H9 (cell line): Measurements from ENCODE around the gene KCNV2. TPM values are rescaled to one million over a fixed set of nuclear protein-coding genes. Genes with fewer than 3 reads are reported as not detected.

Source experiments
- DNase-seq: peaks from one replicate; pipeline ENCODE4 v3.0.0-alpha.2; 2017
- H2AFZ ChIP-seq: one replicate; pipeline ENCODE4 v1.6.1; 2013; ENCODE audit warnings: mild to moderate bottlenecking, low read length, control low read depth, moderate library complexity
- H2AK5ac ChIP-seq: 2 replicates; pipeline ENCODE4 v1.6.1; 2013; ENCODE audit warnings: low read length, control low read depth, mixed read lengths; ENCODE audit not compliant: insufficient read length
- H2BK120ac ChIP-seq: one replicate; pipeline ENCODE4 v1.6.1; 2013; ENCODE audit warnings: low read depth, mild to moderate bottlenecking, low read length, control low read depth, inconsistent platforms; ENCODE audit not compliant: poor library complexity, severe bottlenecking
- H2BK12ac ChIP-seq: 2 replicates; pipeline ENCODE4 v1.6.1; 2013; ENCODE audit warnings: low read length, control low read depth, mixed read lengths, low read depth; ENCODE audit not compliant: insufficient read length
- H2BK15ac ChIP-seq: 2 replicates; pipeline ENCODE4 v1.6.1; 2013; ENCODE audit warnings: low read depth, low read length, control low read depth
- H2BK20ac ChIP-seq: one replicate; pipeline ENCODE4 v1.6.1; 2013; ENCODE audit warnings: low read depth, mild to moderate bottlenecking, low read length, control low read depth, inconsistent platforms; ENCODE audit not compliant: poor library complexity, severe bottlenecking
- H2BK5ac ChIP-seq: 2 replicates; pipeline ENCODE4 v1.6.1; 2013; ENCODE audit warnings: low read length, control low read depth, mixed read lengths; ENCODE audit not compliant: insufficient read length
- H3K14ac ChIP-seq: 2 replicates; pipeline ENCODE4 v1.6.1; 2013; ENCODE audit warnings: low read length, control low read depth; ENCODE audit not compliant: insufficient read depth
- H3K18ac ChIP-seq: 2 replicates; pipeline ENCODE4 v1.6.1; 2013; ENCODE audit warnings: low read depth, mild to moderate bottlenecking, mixed read lengths, low read length, control low read depth; ENCODE audit not compliant: insufficient read length
- H3K23ac ChIP-seq: 2 replicates; pipeline ENCODE4 v1.6.1; 2013; ENCODE audit warnings: low read length, control low read depth, mixed read lengths, low read depth; ENCODE audit not compliant: insufficient read length
- H3K23me2 ChIP-seq: 2 replicates; pipeline ENCODE4 v1.6.1; 2013; ENCODE audit warnings: low read depth, mild to moderate bottlenecking, mixed read lengths, low read length, control low read depth; ENCODE audit not compliant: insufficient read length, poor library complexity, severe bottlenecking
- H3K27ac ChIP-seq: 2 replicates; pipeline ENCODE4 v1.5.1; 2013; ENCODE audit warnings: low read length, control low read depth, mixed read lengths, low read depth; ENCODE audit not compliant: insufficient read length
- H3K27me3 ChIP-seq: 2 replicates; pipeline ENCODE4 v1.6.1; 2013; ENCODE audit warnings: low read length, control low read depth, inconsistent platforms; ENCODE audit not compliant: insufficient read depth
- H3K4ac ChIP-seq: 2 replicates; pipeline ENCODE4 v1.6.1; 2013; ENCODE audit warnings: low read depth, mild to moderate bottlenecking, control low read depth, inconsistent platforms, low read length, moderate library complexity
- H3K4me1 ChIP-seq: 2 replicates; pipeline ENCODE4 v1.6.1; 2013; ENCODE audit warnings: low read length, control low read depth, inconsistent platforms; ENCODE audit not compliant: insufficient read depth
- H3K4me2 ChIP-seq: 2 replicates; pipeline ENCODE4 v1.6.1; 2013; ENCODE audit warnings: low read length, control low read depth, mixed read lengths; ENCODE audit not compliant: insufficient read length, insufficient read depth
- H3K56ac ChIP-seq: 2 replicates; pipeline ENCODE4 v1.6.1; 2013; ENCODE audit warnings: low read depth, mild to moderate bottlenecking, mixed read lengths, low read length, control low read depth; ENCODE audit not compliant: insufficient read length
- H3K79me1 ChIP-seq: 2 replicates; pipeline ENCODE4 v1.6.1; 2013; ENCODE audit warnings: low read depth, mild to moderate bottlenecking, moderate library complexity, low read length, control low read depth, inconsistent platforms; ENCODE audit not compliant: insufficient read depth, poor library complexity, severe bottlenecking
- H3K79me2 ChIP-seq: 2 replicates; pipeline ENCODE4 v1.6.1; 2013; ENCODE audit warnings: low read length, control low read depth, inconsistent platforms; ENCODE audit not compliant: insufficient read depth
- H3K9ac ChIP-seq: 2 replicates; pipeline ENCODE4 v1.6.1; 2013; ENCODE audit warnings: low read length, control low read depth, mixed read lengths; ENCODE audit not compliant: insufficient read length; ENCODE audit errors: extremely low read depth
- H3K9me3 ChIP-seq: one replicate; pipeline ENCODE4 v1.6.1; 2013; ENCODE audit warnings: low read depth, low read length, inconsistent platforms; ENCODE audit not compliant: control insufficient read depth
- H3T11ph ChIP-seq: one replicate; pipeline ENCODE4 v1.6.1; 2013; ENCODE audit warnings: mild to moderate bottlenecking, low read length, control low read depth, inconsistent platforms
- H4K20me1 ChIP-seq: one replicate; pipeline ENCODE4 v1.6.1; 2013; ENCODE audit not compliant: control insufficient read depth, insufficient read length, insufficient read depth
- H4K5ac ChIP-seq: 2 replicates; pipeline ENCODE4 v1.6.1; 2013; ENCODE audit warnings: low read depth, mild to moderate bottlenecking, mixed read lengths, low read length, control low read depth; ENCODE audit not compliant: insufficient read length
- H4K8ac ChIP-seq: replicated peaks from 2 replicates; pipeline ENCODE4 v1.6.1; 2013; ENCODE audit warnings: low read length, control low read depth, mixed read lengths, low read depth; ENCODE audit not compliant: insufficient read length
- H4K91ac ChIP-seq: 2 replicates; pipeline ENCODE4 v1.6.1; 2013; ENCODE audit warnings: low read depth, mild to moderate bottlenecking, moderate library complexity, mixed read lengths, low read length, control low read depth; ENCODE audit not compliant: insufficient read length
- H3K27ac Mint-ChIP-seq, 3 experiments: 2 replicates in 2 of 3; 3 replicates in 1 of 3; pipeline ENCODE4 v1.8.0; 2020 to 2021; ENCODE audit warnings: mixed read lengths in 3 of 3, mild to moderate bottlenecking in 1 of 3, moderate library complexity in 1 of 3
- H3K27me3 Mint-ChIP-seq: 2 replicates; pipeline ENCODE4 v1.8.0; 2021; ENCODE audit warnings: low read depth, mild to moderate bottlenecking, moderate library complexity, mixed read lengths
- H3K36me3 Mint-ChIP-seq, 3 experiments: 2 replicates in 2 of 3; 3 replicates in 1 of 3; pipeline ENCODE4 v1.8.0; 2020 to 2021; ENCODE audit warnings: low read depth in 3 of 3, mixed read lengths in 3 of 3; ENCODE audit not compliant: insufficient read depth in 1 of 3
- H3K4me1 Mint-ChIP-seq, 2 experiments: 2 replicates each; pipeline ENCODE4 v1.8.0; 2020; ENCODE audit warnings: mixed read lengths in 2 of 2
- H3K4me3 Mint-ChIP-seq, 2 experiments: 2 replicates in 1 of 2; 3 replicates in 1 of 2; pipeline ENCODE4 v1.8.0; 2020 to 2021; ENCODE audit warnings: mild to moderate bottlenecking in 2 of 2, mixed read lengths in 2 of 2, moderate library complexity in 1 of 2
- H3K9me3 Mint-ChIP-seq, 2 experiments: 2 replicates in 1 of 2; 3 replicates in 1 of 2; pipeline ENCODE4 v1.8.0; 2020; ENCODE audit warnings: mild to moderate bottlenecking in 2 of 2, mixed read lengths in 2 of 2, moderate library complexity in 1 of 2
- WGBS: extraction: QIAGEN DNeasy Blood & Tissue Kit; methylation state at CpG from one replicate; pipeline ENCODE4 v1.1.7; 2013; ENCODE audit warnings: missing lambda C conversion rate, low lambda C conversion rate, mixed read lengths; ENCODE audit not compliant: insufficient read length; ENCODE audit errors: extremely low coverage; 5-methylcytosine and 5-hydroxymethylcytosine counted together
- total RNA-seq: library from RNA; stranded (reverse); gene quantifications from 2 replicates; pipeline ENCODE4 v1.2.1, GENCODE V29; 2021
- TF ChIP-seq, protein P1 (sequence below): fragments of 200-600 bp; sonication (generic); conservative IDR thresholded peaks from 3 replicates; pipeline ENCODE4 v1.8.0; 2021; ENCODE audit warnings: antibody characterized with exemption, mild to moderate bottlenecking

Gene KCNV2
- total RNA-seq, 1 experiment from 2014 or later: not detected

DNA sequence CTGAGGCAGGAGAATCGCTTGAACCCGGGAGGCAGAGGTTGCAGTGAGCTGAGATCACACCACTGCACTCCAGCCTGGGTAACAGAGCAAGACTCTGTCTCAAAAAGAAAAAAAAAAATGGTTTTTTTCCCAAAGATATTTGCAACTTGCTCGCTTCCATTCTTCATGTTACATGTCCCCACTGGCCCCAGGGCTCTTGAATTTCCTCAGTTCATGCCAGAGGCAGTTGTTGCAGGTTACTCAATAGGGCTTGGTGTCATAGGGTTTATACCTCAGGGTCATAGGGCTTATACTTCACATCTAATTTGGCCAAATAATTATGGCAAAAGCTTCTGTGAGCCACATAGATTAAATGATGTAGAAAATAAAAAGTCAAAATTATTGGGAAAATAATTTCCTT lies 44.1 kb upstream of the KCNV2 start:
- H3K4me1 ChIP-seq: peaks cover 4% of the 10 kb centered on the region; the same call in 1 of the 2 replicates
- Mint-ChIP-seq H3K4me1 (peaks cover 7 to 8% of the 10 kb centered on the region in 2 experiments), H3K27ac (no peak overlapping the region), H3K36me3 (peaks cover 0 to under 1% (median under 1%) of the 10 kb centered on the region in 3 experiments; a peak in 3 of 7 replicates), H3K9me3 (no peaks in the 10 kb centered on the region), H3K4me3 (no peak overlapping the region), H3K27me3 (no peaks in the 10 kb centered on the region; the same call in 1 of the 2 replicates)
- DNase-seq: no peak
- H2AFZ ChIP-seq: no peak overlapping the region
- H3K56ac ChIP-seq: no peak overlapping the region
- no peak overlapping the region for H3T11ph ChIP-seq
- no peak overlapping the region for H3K27ac ChIP-seq
- no peaks in the 10 kb centered on the region for H4K20me1 ChIP-seq
- H3K18ac ChIP-seq: no peak overlapping the region
- no peak overlapping the region for H3K14ac ChIP-seq
- no peak overlapping the region for H4K91ac ChIP-seq
- H4K5ac ChIP-seq: no peak overlapping the region
- H2BK120ac ChIP-seq: no peak overlapping the region
- H3K4me2 ChIP-seq: no peak overlapping the region
- H2BK5ac ChIP-seq: no peak overlapping the region
- no peaks in the 10 kb centered on the region for H3K27me3 ChIP-seq
- H3K79me1 ChIP-seq: no peaks in the 10 kb centered on the region
- no peaks in the 10 kb centered on the region for H3K9me3 ChIP-seq
- H2BK15ac ChIP-seq: no peak overlapping the region
- no peak overlapping the region for H3K9ac ChIP-seq
- no peak overlapping the region for H2BK12ac ChIP-seq
- TF ChIP-seq, protein P1, sequence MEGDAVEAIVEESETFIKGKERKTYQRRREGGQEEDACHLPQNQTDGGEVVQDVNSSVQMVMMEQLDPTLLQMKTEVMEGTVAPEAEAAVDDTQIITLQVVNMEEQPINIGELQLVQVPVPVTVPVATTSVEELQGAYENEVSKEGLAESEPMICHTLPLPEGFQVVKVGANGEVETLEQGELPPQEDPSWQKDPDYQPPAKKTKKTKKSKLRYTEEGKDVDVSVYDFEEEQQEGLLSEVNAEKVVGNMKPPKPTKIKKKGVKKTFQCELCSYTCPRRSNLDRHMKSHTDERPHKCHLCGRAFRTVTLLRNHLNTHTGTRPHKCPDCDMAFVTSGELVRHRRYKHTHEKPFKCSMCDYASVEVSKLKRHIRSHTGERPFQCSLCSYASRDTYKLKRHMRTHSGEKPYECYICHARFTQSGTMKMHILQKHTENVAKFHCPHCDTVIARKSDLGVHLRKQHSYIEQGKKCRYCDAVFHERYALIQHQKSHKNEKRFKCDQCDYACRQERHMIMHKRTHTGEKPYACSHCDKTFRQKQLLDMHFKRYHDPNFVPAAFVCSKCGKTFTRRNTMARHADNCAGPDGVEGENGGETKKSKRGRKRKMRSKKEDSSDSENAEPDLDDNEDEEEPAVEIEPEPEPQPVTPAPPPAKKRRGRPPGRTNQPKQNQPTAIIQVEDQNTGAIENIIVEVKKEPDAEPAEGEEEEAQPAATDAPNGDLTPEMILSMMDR: no peak
- no peak overlapping the region for H3K4ac ChIP-seq
- H2BK20ac ChIP-seq: no peak overlapping the region
- WGBS: no CpG with 5 or more reads among the region's 3 CpGs
- H3K23me2 ChIP-seq: no peaks in the 10 kb centered on the region
- no peak overlapping the region for H4K8ac ChIP-seq
- no peak overlapping the region for H2AK5ac ChIP-seq
- no peak overlapping the region for H3K23ac ChIP-seq
- no peaks in the 10 kb centered on the region for H3K79me2 ChIP-seq
